HCT116 (cell line): Measurements from ENCODE around the gene TIAM1. TPM values are rescaled to one million over a fixed set of nuclear protein-coding genes. Genes with fewer than 3 reads are reported as not detected.

ENCODE experiments used
- ATAC-seq: fragments of 200-7000 bp; cut with Tn5 transposase; 2 replicates; pipeline ENCODE4 v1.9.1; 2020; ENCODE audit warnings: mild to moderate bottlenecking, moderate library complexity
- BruUV-seq: library from RNA; stranded (reverse); fragments of 400-500 nt; replicated peaks from 2 replicates; lab custom pipeline; 2021; lab: Mats Ljungman, UMichigan
- CTCF ChIA-PET: fragments of 300-600 bp; sonication (Branson Sonifier 250); formaldehyde crosslinking; loops from one replicate; lab custom pipeline; 2021; ENCODE audit warnings: antibody characterized with exemption; lab: Charles Lee
- POLR2A ChIA-PET: fragments of 300-600, 350-600 bp; sonication (Branson Sonifier 250); formaldehyde crosslinking; loops from one replicate; lab custom pipeline; 2021; ENCODE audit warnings: antibody characterized with exemption; lab: Charles Lee
- RAD21 ChIA-PET, 2 experiments: fragments of 300-600 bp; sonication (Branson Sonifier 250); formaldehyde crosslinking; loops; one replicate each; lab custom pipeline; 2023; ENCODE audit warnings: low total read pairs in 2 of 2; ENCODE audit not compliant: uncharacterized antibody in 2 of 2, unreplicated experiment in 2 of 2, low non-redundant PET in 1 of 2; lab: Charles Lee
- DNase-seq: peaks from one replicate; pipeline ENCODE4 v3.0.0-alpha.2; 2010; ENCODE audit warnings: low read depth, low spot score
- H2AFZ ChIP-seq: fragments of 200-600 bp; shearing (Covaris generic), sonication (generic); 2 replicates; pipeline ENCODE4 v1.6.1; 2017; ENCODE audit warnings: low read depth, mixed run types, mixed read lengths, antibody characterized with exemption, low read length; ENCODE audit not compliant: poor library complexity, severe bottlenecking
- H3K27ac ChIP-seq: 2 replicates; pipeline ENCODE4 v1.5.1; 2012; ENCODE audit warnings: low read depth, low read length
- H3K27me3 ChIP-seq: fragments of 200-600 bp; sonication (generic); 2 replicates; pipeline ENCODE4 v1.6.1; 2016; ENCODE audit warnings: mixed run types, low read length, mixed read lengths; ENCODE audit not compliant: insufficient read depth
- H3K36me3 ChIP-seq, 2 experiments: fragments of 200-500 bp in 1 of 2; fragments of 200-600 bp in 1 of 2; sonication (Bioruptor generic) in 1 of 2; sonication (generic) in 1 of 2; 2 replicates each; pipeline versions ENCODE4 v1.5.1 to v1.6.1; 2014 to 2016; ENCODE audit warnings: low read length in 2 of 2, inconsistent platforms in 1 of 2, mixed read lengths in 1 of 2, mixed run types in 1 of 2; ENCODE audit not compliant: insufficient read depth in 2 of 2, control insufficient read depth in 1 of 2
- H3K4me1 ChIP-seq, 2 experiments: fragments of 200-600 bp in 1 of 2; sonication (generic) in 1 of 2; 2 replicates each; pipeline versions ENCODE4 v1.5.1 to v1.6.1; 2012 to 2017; ENCODE audit warnings: low read length in 2 of 2, inconsistent platforms in 1 of 2, mild to moderate bottlenecking in 1 of 2, mixed read lengths in 1 of 2, mixed run types in 1 of 2, moderate library complexity in 1 of 2; ENCODE audit not compliant: insufficient read depth in 2 of 2, control insufficient read depth in 1 of 2
- H3K4me2 ChIP-seq: fragments of 200-600 bp; sonication (generic); 2 replicates; pipeline ENCODE4 v1.6.1; 2017; ENCODE audit warnings: mixed run types, low read length, mixed read lengths
- H3K4me3 ChIP-seq, 2 experiments: fragments of 200-600 bp in 1 of 2; sonication (generic) in 1 of 2; replicated peaks in 1 of 2; 2 replicates each; pipeline ENCODE4 v1.5.1; 2011 to 2016; ENCODE audit warnings: low read length in 2 of 2, control low read depth in 1 of 2, low read depth in 1 of 2, mild to moderate bottlenecking in 1 of 2, mixed read lengths in 1 of 2, mixed run types in 1 of 2
- H3K79me2 ChIP-seq: fragments of 200-600 bp; sonication (generic); 2 replicates; pipeline ENCODE4 v1.6.1; 2017; ENCODE audit warnings: mild to moderate bottlenecking, mixed run types, low read length, moderate library complexity, mixed read lengths; ENCODE audit not compliant: insufficient read depth
- H3K9ac ChIP-seq: fragments of 200-600 bp; sonication (generic); 2 replicates; pipeline ENCODE4 v1.6.1; 2016; ENCODE audit warnings: low read length, mixed read lengths
- H3K9me2 ChIP-seq: fragments of 200-600 bp; sonication (generic), shearing (Covaris generic); 2 replicates; pipeline ENCODE4 v1.6.1; 2017; ENCODE audit warnings: mixed run types, mild to moderate bottlenecking, moderate library complexity; ENCODE audit not compliant: insufficient read depth
- H3K9me3 ChIP-seq, 2 experiments: fragments of 200-500 bp in 1 of 2; fragments of 200-600 bp in 1 of 2; sonication (Bioruptor generic) in 1 of 2; sonication (generic) in 1 of 2; 2 replicates each; pipeline ENCODE4 v1.6.1; 2014 to 2017; ENCODE audit warnings: low read length in 2 of 2, mixed read lengths in 2 of 2, inconsistent platforms in 1 of 2, low read depth in 1 of 2, mild to moderate bottlenecking in 1 of 2, mixed run types in 1 of 2, moderate library complexity in 1 of 2; ENCODE audit not compliant: control insufficient read depth in 1 of 2, insufficient read depth in 1 of 2
- H4K20me1 ChIP-seq: fragments of 200-600 bp; sonication (generic), shearing (Covaris generic); 2 replicates; pipeline ENCODE4 v1.6.1; 2017; ENCODE audit warnings: mixed run types, mild to moderate bottlenecking, moderate library complexity; ENCODE audit not compliant: insufficient read depth
- CBX3 ChIP-seq: IDR thresholded peaks from 2 replicates; pipeline ENCODE4 v1.6.1; 2012; ENCODE audit warnings: low read depth
- EGR1 ChIP-seq: IDR thresholded peaks from 2 replicates; pipeline ENCODE4 v1.6.1; 2012; ENCODE audit warnings: low read depth
- ELF1 ChIP-seq: IDR thresholded peaks from 2 replicates; pipeline ENCODE4 v1.6.1; 2012; ENCODE audit warnings: low read depth, borderline replicate concordance
- EZH2 ChIP-seq: fragments of 200-600 bp; sonication (generic); IDR thresholded peaks from 2 replicates; pipeline ENCODE4 v1.6.1; 2017; ENCODE audit warnings: antibody characterized with exemption, mixed run types
- EZH2phosphoT487 ChIP-seq: fragments of 200-600 bp; IDR thresholded peaks from 2 replicates; pipeline ENCODE4 v1.6.1; 2018; ENCODE audit warnings: antibody characterized with exemption, borderline replicate concordance
- POLR2AphosphoS5 ChIP-seq: IDR thresholded peaks from 2 replicates; pipeline ENCODE4 v1.6.1; 2011; ENCODE audit warnings: mild to moderate bottlenecking, low read depth, low read length, moderate library complexity
- RAD21 ChIP-seq: IDR thresholded peaks from 2 replicates; pipeline ENCODE4 v1.6.1; 2012; ENCODE audit warnings: low read depth, mild to moderate bottlenecking
- REST ChIP-seq: IDR thresholded peaks from 2 replicates; pipeline ENCODE4 v1.6.1; 2012; ENCODE audit warnings: low read depth
- SP1 ChIP-seq: IDR thresholded peaks from 2 replicates; pipeline ENCODE4 v1.6.1; 2012; ENCODE audit warnings: low read depth
- SRF ChIP-seq: IDR thresholded peaks from 2 replicates; pipeline ENCODE4 v1.6.1; 2012; ENCODE audit warnings: low read depth
- TCF7L2 ChIP-seq: IDR thresholded peaks from 2 replicates; pipeline ENCODE4 v1.7.0; 2011; ENCODE audit warnings: borderline replicate concordance, inconsistent platforms; ENCODE audit not compliant: insufficient read depth, insufficient read length; ENCODE audit errors: extremely low read depth
- YY1 ChIP-seq: IDR thresholded peaks from 2 replicates; pipeline ENCODE4 v1.6.1; 2011; ENCODE audit warnings: low read length, low read depth, moderate library complexity, mild to moderate bottlenecking; ENCODE audit not compliant: insufficient replicate concordance; ENCODE audit errors: extremely low read depth
- ZFX ChIP-seq: fragments of 450-650 bp; IDR thresholded peaks from 2 replicates; pipeline ENCODE4 v1.6.1; 2017
- intact Hi-C: fragments of 100-400 bp; cut with micrococcal nuclease; formaldehyde crosslinking; loops from 2 replicates; pipeline ENCODE4 v1.10.0; 2022
- total RNA-seq: library from RNA; stranded (reverse); gene quantifications from one replicate; pipeline ENCODE4 v1.2.1, GENCODE V29; 2021; ENCODE audit not compliant: unreplicated experiment
- TF ChIP-seq, protein P1 (sequence below): IDR thresholded peaks from 2 replicates; pipeline ENCODE4 v1.6.1; 2012
- TF ChIP-seq, protein P2 (sequence below): IDR thresholded peaks from 2 replicates; pipeline ENCODE4 v1.6.1; 2011; ENCODE audit warnings: mild to moderate bottlenecking, low read length, moderate library complexity; ENCODE audit not compliant: insufficient replicate concordance; ENCODE audit errors: extremely low read depth
- TF ChIP-seq, protein P3 (sequence below): IDR thresholded peaks from 2 replicates; pipeline ENCODE4 v1.6.1; 2012
- TF ChIP-seq, protein P4 (sequence below), 3 experiments: fragments of 200-600 bp in 1 of 3; sonication (generic) in 1 of 3; IDR thresholded peaks in 2 of 3; conservative IDR thresholded peaks in 1 of 3; 2 replicates each; pipeline ENCODE4 v1.5.1; 2012 to 2017; ENCODE audit warnings: low read depth in 2 of 3, low read length in 2 of 3, antibody characterized with exemption in 1 of 3, borderline replicate concordance in 1 of 3, control low read depth in 1 of 3, mild to moderate bottlenecking in 1 of 3, mixed read lengths in 1 of 3, mixed run types in 1 of 3, moderate library complexity in 1 of 3; ENCODE audit not compliant: insufficient read depth in 1 of 3

Gene TIAM1
- total RNA-seq, 1 experiment from 2014 or later: 47.8 TPM

DNA sequence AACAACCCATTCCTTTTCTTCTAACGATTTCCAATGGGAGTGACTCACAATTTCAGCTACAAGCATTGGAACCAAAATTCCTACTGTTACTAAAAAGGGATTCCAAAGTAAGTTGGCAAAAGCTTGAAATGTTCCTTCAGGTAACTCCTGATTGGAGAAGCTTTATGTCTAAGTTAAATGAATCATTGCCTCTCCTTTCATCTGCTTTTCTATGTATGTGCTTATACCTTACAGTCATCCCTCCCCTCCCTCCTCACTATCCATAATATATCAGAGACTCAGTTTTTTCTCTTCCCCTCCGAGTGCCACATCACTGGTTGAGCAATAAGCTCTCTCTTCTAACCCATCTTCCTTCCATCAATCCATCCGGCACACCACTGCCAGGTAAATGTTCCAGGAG is 86.8 kb downstream of the TIAM1 start:
- H3K4me2 ChIP-seq: no peak overlapping the region
- no peak overlapping the region for H3K9ac ChIP-seq
- ChIA-PET POLR2A (no interaction called here), RAD21 (no interaction called here), CTCF (no interaction called here)
- H2AFZ ChIP-seq: no peak overlapping the region
- H3K27ac ChIP-seq: no peak overlapping the region
- ATAC-seq (no peak), DNase-seq (no peak)
- H3K79me2 ChIP-seq: peaks cover 4% of the 10 kb centered on the region; the same call in 1 of the 2 replicates
- intact Hi-C loops: no loop called here
- H3K27me3 ChIP-seq: no peaks in the 10 kb centered on the region
- TF ChIP-seq EGR1 (no peak), EZH2phosphoT487 (no peak), POLR2AphosphoS5 (no peak), ELF1 (no peak), SP1 (no peak), RAD21 (no peak), EZH2 (no peak), YY1 (no peak), CBX3 (no peak), ZFX (no peak), REST (no peak), SRF (no peak), TCF7L2 (no peak)
- TF ChIP-seq, protein P1, sequence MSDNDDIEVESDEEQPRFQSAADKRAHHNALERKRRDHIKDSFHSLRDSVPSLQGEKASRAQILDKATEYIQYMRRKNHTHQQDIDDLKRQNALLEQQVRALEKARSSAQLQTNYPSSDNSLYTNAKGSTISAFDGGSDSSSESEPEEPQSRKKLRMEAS: no peak
- TF ChIP-seq, protein P2, sequence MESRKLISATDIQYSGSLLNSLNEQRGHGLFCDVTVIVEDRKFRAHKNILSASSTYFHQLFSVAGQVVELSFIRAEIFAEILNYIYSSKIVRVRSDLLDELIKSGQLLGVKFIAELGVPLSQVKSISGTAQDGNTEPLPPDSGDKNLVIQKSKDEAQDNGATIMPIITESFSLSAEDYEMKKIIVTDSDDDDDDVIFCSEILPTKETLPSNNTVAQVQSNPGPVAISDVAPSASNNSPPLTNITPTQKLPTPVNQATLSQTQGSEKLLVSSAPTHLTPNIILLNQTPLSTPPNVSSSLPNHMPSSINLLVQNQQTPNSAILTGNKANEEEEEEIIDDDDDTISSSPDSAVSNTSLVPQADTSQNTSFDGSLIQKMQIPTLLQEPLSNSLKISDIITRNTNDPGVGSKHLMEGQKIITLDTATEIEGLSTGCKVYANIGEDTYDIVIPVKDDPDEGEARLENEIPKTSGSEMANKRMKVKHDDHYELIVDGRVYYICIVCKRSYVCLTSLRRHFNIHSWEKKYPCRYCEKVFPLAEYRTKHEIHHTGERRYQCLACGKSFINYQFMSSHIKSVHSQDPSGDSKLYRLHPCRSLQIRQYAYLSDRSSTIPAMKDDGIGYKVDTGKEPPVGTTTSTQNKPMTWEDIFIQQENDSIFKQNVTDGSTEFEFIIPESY: no peak
- TF ChIP-seq, protein P3, sequence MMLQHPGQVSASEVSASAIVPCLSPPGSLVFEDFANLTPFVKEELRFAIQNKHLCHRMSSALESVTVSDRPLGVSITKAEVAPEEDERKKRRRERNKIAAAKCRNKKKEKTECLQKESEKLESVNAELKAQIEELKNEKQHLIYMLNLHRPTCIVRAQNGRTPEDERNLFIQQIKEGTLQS: no peak
- TF ChIP-seq, protein P4, sequence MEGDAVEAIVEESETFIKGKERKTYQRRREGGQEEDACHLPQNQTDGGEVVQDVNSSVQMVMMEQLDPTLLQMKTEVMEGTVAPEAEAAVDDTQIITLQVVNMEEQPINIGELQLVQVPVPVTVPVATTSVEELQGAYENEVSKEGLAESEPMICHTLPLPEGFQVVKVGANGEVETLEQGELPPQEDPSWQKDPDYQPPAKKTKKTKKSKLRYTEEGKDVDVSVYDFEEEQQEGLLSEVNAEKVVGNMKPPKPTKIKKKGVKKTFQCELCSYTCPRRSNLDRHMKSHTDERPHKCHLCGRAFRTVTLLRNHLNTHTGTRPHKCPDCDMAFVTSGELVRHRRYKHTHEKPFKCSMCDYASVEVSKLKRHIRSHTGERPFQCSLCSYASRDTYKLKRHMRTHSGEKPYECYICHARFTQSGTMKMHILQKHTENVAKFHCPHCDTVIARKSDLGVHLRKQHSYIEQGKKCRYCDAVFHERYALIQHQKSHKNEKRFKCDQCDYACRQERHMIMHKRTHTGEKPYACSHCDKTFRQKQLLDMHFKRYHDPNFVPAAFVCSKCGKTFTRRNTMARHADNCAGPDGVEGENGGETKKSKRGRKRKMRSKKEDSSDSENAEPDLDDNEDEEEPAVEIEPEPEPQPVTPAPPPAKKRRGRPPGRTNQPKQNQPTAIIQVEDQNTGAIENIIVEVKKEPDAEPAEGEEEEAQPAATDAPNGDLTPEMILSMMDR (IDR thresholded peaks at IDR 0.05 in 2 of 3, conservative IDR thresholded peaks at IDR 0.05 in 1 of 3; ENCODE audit: borderline replicate concordance in 1 of 3, insufficient read depth in 1 of 3, low read depth in 2 of 3, low read length in 2 of 3): no peak
- no peak overlapping the region for H3K4me3 ChIP-seq
- no peaks in the 10 kb centered on the region for H3K36me3 ChIP-seq
- H4K20me1 ChIP-seq: no peaks in the 10 kb centered on the region
- no peaks in the 10 kb centered on the region; a peak in 1 of 4 replicates for H3K4me1 ChIP-seq
- BruUV-seq: no TSS peak
- H3K9me2 ChIP-seq: no peaks in the 10 kb centered on the region
- no peaks in the 10 kb centered on the region for H3K9me3 ChIP-seq
